GM12891 (cell line): ENCODE data around the gene XRCC3.

Source experiments
- PAX5 ChIP-seq: IDR thresholded peaks from 2 replicates; pipeline ENCODE4 v1.6.1; 2011; ENCODE audit warnings: low read length, moderate library complexity, mild to moderate bottlenecking; ENCODE audit not compliant: insufficient read depth, severe bottlenecking
- POLR2A ChIP-seq: IDR thresholded peaks from 2 replicates; pipeline ENCODE4 v1.6.1; 2011; ENCODE audit warnings: low read depth, low read length, control low read depth
- POLR2AphosphoS5 ChIP-seq: IDR thresholded peaks from 2 replicates; pipeline ENCODE4 v1.6.1; 2011; ENCODE audit warnings: low read depth, low read length, control low read depth
- POU2F2 ChIP-seq: IDR thresholded peaks from 2 replicates; pipeline ENCODE4 v1.6.1; 2011; ENCODE audit warnings: low read depth, mild to moderate bottlenecking, control low read depth, low read length, moderate library complexity
- SPI1 ChIP-seq: IDR thresholded peaks from 2 replicates; pipeline ENCODE4 v1.6.1; 2011; ENCODE audit warnings: low read depth, low read length, control low read depth
- TAF1 ChIP-seq: IDR thresholded peaks from 2 replicates; pipeline ENCODE4 v1.6.1; 2011; ENCODE audit warnings: low read depth, low read length, control low read depth

DNA sequence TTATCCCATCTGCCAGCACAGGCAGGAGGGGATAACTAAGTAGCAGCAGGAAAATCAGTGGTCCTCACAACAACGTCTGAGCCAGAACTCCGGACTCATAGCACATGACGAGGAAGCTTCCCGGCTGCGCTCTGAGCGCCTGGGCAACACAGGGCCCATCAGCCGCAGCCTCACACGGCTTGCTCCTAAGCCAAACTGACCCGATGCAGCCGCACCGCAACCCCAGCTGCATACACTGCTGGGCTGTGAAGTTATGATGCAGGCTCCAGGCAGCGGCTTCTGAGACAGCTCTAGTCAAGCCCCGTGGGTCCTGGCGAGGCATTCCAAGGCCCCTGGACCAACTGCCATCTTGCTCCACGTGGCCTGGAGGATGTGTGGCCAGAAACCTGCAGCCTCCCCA, 28.4 kb upstream of the XRCC3 start:
- TF ChIP-seq POLR2A (no peak), TAF1 (no peak), SPI1 (no peak), POLR2AphosphoS5 (no peak), PAX5 (no peak), POU2F2 (no peak)
